AG04449 (cell line): ENCODE results near the gene ARHGAP25.

Source experiments
- CTCF ChIA-PET: fragments of 350-600 bp; formaldehyde crosslinking; extraction: SDS; loops from one replicate; lab custom pipeline; 2021; ENCODE audit warnings: antibody characterized with exemption; lab: Yijun Ruan, JAX
- POLR2A ChIA-PET: fragments of 400-600, 350-600 bp; formaldehyde crosslinking; extraction: SDS; loops from one replicate; lab custom pipeline; 2020; ENCODE audit warnings: antibody characterized with exemption, inconsistent platforms; lab: Yijun Ruan, JAX
- DNase-seq: peaks from one replicate; pipeline ENCODE4 v3.0.0-alpha.2; 2010; ENCODE audit warnings: low read depth, low spot score
- H3K4me3 ChIP-seq: 2 replicates; pipeline ENCODE4 v1.5.1; 2011; ENCODE audit warnings: low read depth, mild to moderate bottlenecking, control low read depth, low read length
- TF ChIP-seq, protein P1 (sequence below): IDR thresholded peaks from one replicate; pipeline ENCODE4 v1.5.1; 2011; ENCODE audit warnings: mild to moderate bottlenecking, moderate library complexity, low read length, control low read depth, inconsistent platforms; ENCODE audit not compliant: insufficient read depth; ENCODE audit errors: missing control alignments

The ARHGAP25 gene

GRCh38 chr2:68870215-68870614, 135.6 kb downstream of the ARHGAP25 start:
- TF ChIP-seq, protein P1, sequence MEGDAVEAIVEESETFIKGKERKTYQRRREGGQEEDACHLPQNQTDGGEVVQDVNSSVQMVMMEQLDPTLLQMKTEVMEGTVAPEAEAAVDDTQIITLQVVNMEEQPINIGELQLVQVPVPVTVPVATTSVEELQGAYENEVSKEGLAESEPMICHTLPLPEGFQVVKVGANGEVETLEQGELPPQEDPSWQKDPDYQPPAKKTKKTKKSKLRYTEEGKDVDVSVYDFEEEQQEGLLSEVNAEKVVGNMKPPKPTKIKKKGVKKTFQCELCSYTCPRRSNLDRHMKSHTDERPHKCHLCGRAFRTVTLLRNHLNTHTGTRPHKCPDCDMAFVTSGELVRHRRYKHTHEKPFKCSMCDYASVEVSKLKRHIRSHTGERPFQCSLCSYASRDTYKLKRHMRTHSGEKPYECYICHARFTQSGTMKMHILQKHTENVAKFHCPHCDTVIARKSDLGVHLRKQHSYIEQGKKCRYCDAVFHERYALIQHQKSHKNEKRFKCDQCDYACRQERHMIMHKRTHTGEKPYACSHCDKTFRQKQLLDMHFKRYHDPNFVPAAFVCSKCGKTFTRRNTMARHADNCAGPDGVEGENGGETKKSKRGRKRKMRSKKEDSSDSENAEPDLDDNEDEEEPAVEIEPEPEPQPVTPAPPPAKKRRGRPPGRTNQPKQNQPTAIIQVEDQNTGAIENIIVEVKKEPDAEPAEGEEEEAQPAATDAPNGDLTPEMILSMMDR = no peak
- DNase-seq = no peak
- no peak overlapping the region for H3K4me3 ChIP-seq
- CTCF ChIA-PET = no interaction called here
- POLR2A ChIA-PET = no interaction called here

DNA sequence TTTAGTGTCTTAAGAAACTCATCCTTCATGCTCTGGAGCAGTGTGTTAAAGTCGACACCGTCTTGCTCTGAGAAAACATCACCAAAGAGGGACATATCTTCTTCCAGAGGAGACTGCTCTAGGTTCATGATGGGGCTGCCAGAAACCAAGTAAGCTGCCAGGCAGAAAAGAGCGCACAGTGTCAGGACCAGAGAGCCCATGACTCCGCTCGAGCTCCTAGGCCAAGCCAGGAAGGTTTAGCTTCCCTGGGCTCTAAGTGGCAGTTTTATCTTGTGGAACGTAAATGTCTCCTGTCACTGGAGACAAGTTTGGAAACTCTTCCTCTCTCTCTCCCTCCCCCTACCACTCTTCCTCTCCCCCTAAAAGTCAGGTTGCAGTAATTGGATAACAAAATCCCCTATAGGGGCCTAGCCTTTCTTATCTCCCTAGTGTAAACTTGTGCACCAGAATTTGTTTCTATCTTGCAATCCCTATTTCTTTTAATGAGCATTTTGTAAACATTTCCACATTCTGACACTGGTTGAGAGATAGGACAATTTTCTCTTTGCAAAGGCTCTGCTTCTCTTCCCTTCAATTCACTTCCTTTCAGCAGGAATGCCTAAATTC, 136.7 kb downstream of the ARHGAP25 start, which contains the start of gene BMP10:
BMP10 (minus strand) TSS at position 239 of the 606 bp plus-strand sequence; CDS start at position 200, 39 bp downstream.
- POLR2A ChIA-PET = no interaction called here

More for the DNA sequence above, 136.7 kb downstream of the ARHGAP25 start, which contains the start of gene BMP10:
- DNase-seq = no peak
- CTCF ChIA-PET = no interaction called here
- no peak within 1 kb of the TSS for H3K4me3 ChIP-seq
- TF ChIP-seq, protein P1 = no peak
